Activated naive CD4-positive, alpha-beta T cell treated with anti-CD3 and anti-CD28 coated beads, Interleukin-2, amount 50 U/mL, for 24 hours (primary cell): Measurements from ENCODE around the gene FOXP1.

Experiments
- H3K27ac Mint-ChIP-seq: one replicate; pipeline ENCODE4 v1.8.0; 2021; ENCODE audit warnings: mild to moderate bottlenecking, mixed read lengths
- H3K27me3 Mint-ChIP-seq: one replicate; pipeline ENCODE4 v1.8.0; 2021; ENCODE audit warnings: mixed read lengths
- H3K36me3 Mint-ChIP-seq: one replicate; pipeline ENCODE4 v1.8.0; 2021; ENCODE audit warnings: mixed read lengths
- H3K4me1 Mint-ChIP-seq: one replicate; pipeline ENCODE4 v1.8.0; 2021; ENCODE audit warnings: mixed read lengths
- H3K4me3 Mint-ChIP-seq: one replicate; pipeline ENCODE4 v1.8.0; 2021; ENCODE audit warnings: mild to moderate bottlenecking, mixed read lengths
- H3K9me3 Mint-ChIP-seq: one replicate; pipeline ENCODE4 v1.8.0; 2021; ENCODE audit warnings: mixed read lengths

Gene FOXP1

GRCh38 chr3:71387586-71387985, 195.9 kb downstream of the FOXP1 start:
- Mint-ChIP-seq H3K27me3 (no peaks in the 10 kb centered on the region), H3K9me3 (no peaks in the 10 kb centered on the region), H3K36me3 (peaks cover 10% of the 10 kb centered on the region), H3K27ac (peak overlapping the region; percentile 95), H3K4me1 (peaks cover 91% of the 10 kb centered on the region), H3K4me3 (no peak overlapping the region)

GRCh38 chr3:71384837-71385716, 198.5 kb downstream of the FOXP1 start:
- H3K27ac Mint-ChIP-seq = peak overlapping the region; percentile 94
- H3K27me3 Mint-ChIP-seq = no peaks in the 10 kb centered on the region
- H3K9me3 Mint-ChIP-seq = no peaks in the 10 kb centered on the region
- peak overlapping the region; percentile 62 for H3K4me3 Mint-ChIP-seq
- peaks cover 10% of the 10 kb centered on the region for H3K36me3 Mint-ChIP-seq
- peaks cover 81% of the 10 kb centered on the region for H3K4me1 Mint-ChIP-seq

GRCh38 chr3:71384388-71384787, 199.1 kb downstream of the FOXP1 start:
- Mint-ChIP-seq H3K4me3 (peak overlapping the region; percentile 62), H3K27me3 (no peaks in the 10 kb centered on the region), H3K27ac (peak overlapping the region; percentile 88), H3K4me1 (peaks cover 83% of the 10 kb centered on the region), H3K36me3 (peaks cover 10% of the 10 kb centered on the region), H3K9me3 (no peaks in the 10 kb centered on the region)

GRCh38 chr3:71380096-71380495, 203.4 kb downstream of the FOXP1 start:
- Mint-ChIP-seq H3K4me1 (peaks cover 84% of the 10 kb centered on the region), H3K9me3 (no peaks in the 10 kb centered on the region), H3K36me3 (peaks cover 13% of the 10 kb centered on the region), H3K27ac (peak overlapping the region; percentile 95), H3K27me3 (no peaks in the 10 kb centered on the region), H3K4me3 (no peak overlapping the region)

- Mint-ChIP-seq H3K27ac (peak overlapping the region; percentile 94), H3K36me3 (peaks cover 15% of the 10 kb centered on the region)
These were observed 205.0 kb downstream of the FOXP1 start for GRCh38 chr3:71378509-71378908.

GRCh38 chr3:71376911-71377310, 206.6 kb downstream of the FOXP1 start:
- Mint-ChIP-seq H3K4me1 (peaks cover 84% of the 10 kb centered on the region), H3K27me3 (no peaks in the 10 kb centered on the region), H3K36me3 (peaks cover 14% of the 10 kb centered on the region), H3K4me3 (no peak overlapping the region), H3K9me3 (no peaks in the 10 kb centered on the region), H3K27ac (peak overlapping the region; percentile 92)

More at GRCh38 chr3:71378509-71378908, 205.0 kb downstream of the FOXP1 start:
- no peaks in the 10 kb centered on the region for H3K27me3 Mint-ChIP-seq
- H3K9me3 Mint-ChIP-seq = no peaks in the 10 kb centered on the region
- H3K4me3 Mint-ChIP-seq = no peak overlapping the region
- peaks cover 82% of the 10 kb centered on the region for H3K4me1 Mint-ChIP-seq

- Mint-ChIP-seq H3K4me3 (no peak overlapping the region), H3K27me3 (no peaks in the 10 kb centered on the region), H3K27ac (peak overlapping the region; percentile 92), H3K36me3 (peaks cover 16% of the 10 kb centered on the region), H3K4me1 (peaks cover 88% of the 10 kb centered on the region), H3K9me3 (no peaks in the 10 kb centered on the region)
These were observed 207.0 kb downstream of the FOXP1 start for GRCh38 chr3:71376503-71376902.

- Mint-ChIP-seq H3K9me3 (no peaks in the 10 kb centered on the region), H3K4me1 (peaks cover 93% of the 10 kb centered on the region), H3K27me3 (no peaks in the 10 kb centered on the region), H3K4me3 (peak overlapping the region; percentile 51), H3K27ac (peak overlapping the region; percentile 92), H3K36me3 (peaks cover 18% of the 10 kb centered on the region)
These were observed 208.9 kb downstream of the FOXP1 start for GRCh38 chr3:71374582-71374981.

GRCh38 chr3:71372911-71373637, 210.5 kb downstream of the FOXP1 start:
- no peaks in the 10 kb centered on the region for H3K27me3 Mint-ChIP-seq
- no peaks in the 10 kb centered on the region for H3K9me3 Mint-ChIP-seq
- peak overlapping the region; percentile 81 for H3K4me3 Mint-ChIP-seq
- H3K27ac Mint-ChIP-seq = peak overlapping the region; percentile 94
- H3K4me1 Mint-ChIP-seq = peaks cover 91% of the 10 kb centered on the region
- H3K36me3 Mint-ChIP-seq = peaks cover 14% of the 10 kb centered on the region

GRCh38 chr3:71372241-71372768, 211.2 kb downstream of the FOXP1 start:
- H3K27ac Mint-ChIP-seq = peak overlapping the region; percentile 94
- no peaks in the 10 kb centered on the region for H3K27me3 Mint-ChIP-seq
- H3K36me3 Mint-ChIP-seq = peaks cover 11% of the 10 kb centered on the region
- peaks cover 87% of the 10 kb centered on the region for H3K4me1 Mint-ChIP-seq
- H3K9me3 Mint-ChIP-seq = no peaks in the 10 kb centered on the region
- H3K4me3 Mint-ChIP-seq = peak overlapping the region; percentile 81

- no peaks in the 10 kb centered on the region for H3K27me3 Mint-ChIP-seq
- H3K9me3 Mint-ChIP-seq = no peaks in the 10 kb centered on the region
- H3K4me1 Mint-ChIP-seq = peaks cover 90% of the 10 kb centered on the region
- H3K27ac Mint-ChIP-seq = peak overlapping the region; percentile 81
- peaks cover 11% of the 10 kb centered on the region for H3K36me3 Mint-ChIP-seq
- no peak overlapping the region for H3K4me3 Mint-ChIP-seq
These were observed 212.2 kb downstream of the FOXP1 start for GRCh38 chr3:71371282-71371681.

GRCh38 chr3:71370467-71370866, 213.1 kb downstream of the FOXP1 start:
- no peaks in the 10 kb centered on the region for H3K27me3 Mint-ChIP-seq
- H3K36me3 Mint-ChIP-seq = peaks cover 10% of the 10 kb centered on the region
- H3K4me1 Mint-ChIP-seq = peaks cover 90% of the 10 kb centered on the region
- no peak overlapping the region for H3K4me3 Mint-ChIP-seq
- H3K27ac Mint-ChIP-seq = peak overlapping the region; percentile 49
- H3K9me3 Mint-ChIP-seq = no peaks in the 10 kb centered on the region

GRCh38 chr3:71369701-71370391, 213.7 kb downstream of the FOXP1 start:
- Mint-ChIP-seq H3K4me1 (peaks cover 90% of the 10 kb centered on the region), H3K27ac (peak overlapping the region; percentile 19), H3K36me3 (peaks cover 7% of the 10 kb centered on the region), H3K9me3 (no peaks in the 10 kb centered on the region), H3K27me3 (no peaks in the 10 kb centered on the region), H3K4me3 (no peak overlapping the region)

GRCh38 chr3:71366988-71367604, 216.4 kb downstream of the FOXP1 start:
- Mint-ChIP-seq H3K4me3 (no peak overlapping the region), H3K27ac (peak overlapping the region; percentile 0), H3K36me3 (peaks cover 3% of the 10 kb centered on the region), H3K27me3 (no peaks in the 10 kb centered on the region), H3K4me1 (peaks cover 90% of the 10 kb centered on the region), H3K9me3 (no peaks in the 10 kb centered on the region)

GRCh38 chr3:71361334-71361890, 222.1 kb downstream of the FOXP1 start:
- peak overlapping the region; percentile 98 for H3K27ac Mint-ChIP-seq
- H3K27me3 Mint-ChIP-seq = no peaks in the 10 kb centered on the region
- peak overlapping the region; percentile 84 for H3K4me3 Mint-ChIP-seq
- H3K4me1 Mint-ChIP-seq = peaks cover 90% of the 10 kb centered on the region
- H3K36me3 Mint-ChIP-seq = peaks cover 10% of the 10 kb centered on the region
- no peaks in the 10 kb centered on the region for H3K9me3 Mint-ChIP-seq
